Colonic mucosa (tissue), 4 donors: ENCODE measurements around the gene S100G. TPM values are rescaled to one million over a fixed set of nuclear protein-coding genes. Genes with fewer than 3 reads are reported as not detected.
"Not testable (repeated sequence)": the region's sequence is repeated elsewhere in the genome, so short reads cannot be mapped to it uniquely, and the experiment has no call there.

Experiments used
- DNase-seq: peaks from one replicate; pipeline ENCODE4 v3.0.0-alpha.2; 2020
- H3K27ac ChIP-seq: fragments of 200-600 bp; one replicate; pipeline ENCODE4 v1.8.0; 2021
- H3K27me3 ChIP-seq: fragments of 200-600 bp; one replicate; pipeline ENCODE4 v1.8.0; 2021
- H3K36me3 ChIP-seq: fragments of 200-600 bp; one replicate; pipeline ENCODE4 v1.8.0; 2021
- H3K4me1 ChIP-seq: fragments of 200-600 bp; one replicate; pipeline ENCODE4 v1.8.0; 2021; ENCODE audit warnings: mild to moderate bottlenecking
- H3K4me3 ChIP-seq: fragments of 200-600 bp; one replicate; pipeline ENCODE4 v1.8.0; 2021
- H3K9ac ChIP-seq, 2 donors: one replicate each; pipeline ENCODE4 v1.7.0; 2013; ENCODE audit warnings: control low read depth in 2 of 2, low read depth in 2 of 2, low read length in 2 of 2
- H3K9me3 ChIP-seq: fragments of 200-600 bp; one replicate; pipeline ENCODE4 v1.8.0; 2021
- intact Hi-C: fragments of 100-400 bp; cut with DNase I; formaldehyde crosslinking; loops from one replicate; pipeline ENCODE4 v1.14.1; 2022
- total RNA-seq, 2 donors: library from RNA; stranded (reverse); fragmentation: NEBNext Ultra II Directional in 1 of 2; extraction: Animal tissue kit (Norgen Biotek cat#: 25700) in 1 of 2; gene quantifications; one replicate each; pipeline ENCODE4 v1.2.1, GENCODE V29; 2021
- TF ChIP-seq, protein P1 (sequence below): fragments of 200-600 bp; IDR thresholded peaks from one replicate; pipeline ENCODE4 v1.8.0; 2022; ENCODE audit warnings: antibody characterized with exemption, mild to moderate bottlenecking
- donor health status: healthy.
- donor health status: DM: no; HTN: no; CAD: no.
- donor health status: DM: no; HTN: no; CAD: no.

The S100G gene
- total RNA-seq, 2 donors from 2014 or later: not detected

DNA sequence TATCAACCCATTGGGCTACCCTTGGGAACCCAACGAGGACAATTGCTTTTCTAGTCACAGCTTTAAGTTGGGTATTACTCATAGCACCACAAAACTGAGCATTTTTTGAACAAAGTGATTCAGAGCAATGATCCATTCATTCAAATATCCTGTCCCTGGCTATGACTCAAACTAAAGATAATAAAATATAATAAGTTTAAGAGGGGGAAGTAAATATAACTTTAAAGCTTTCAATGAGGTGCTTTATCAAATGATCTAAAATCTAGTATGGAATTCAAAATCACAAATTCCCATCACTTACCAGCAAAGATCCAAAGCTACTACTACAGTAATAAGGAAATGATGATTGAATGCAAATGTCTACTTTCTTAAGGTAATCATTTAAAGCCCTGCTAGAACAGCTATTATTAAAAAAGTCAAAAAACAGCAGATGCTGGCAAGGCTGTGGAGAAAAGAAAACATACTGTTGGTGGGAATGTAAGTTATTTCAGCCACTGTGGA is 39.8 kb upstream of the S100G start:
- Histone ChIP-seq H3K27me3 (no peaks in the 10 kb centered on the region), H3K9me3 (no peaks in the 10 kb centered on the region), H3K36me3 (no peaks in the 10 kb centered on the region), H3K4me1 (no peaks in the 10 kb centered on the region), H3K9ac (no peak overlapping the region), H3K27ac (no peak overlapping the region), H3K4me3 (no peak overlapping the region)
- DNase-seq: no peak
- intact Hi-C loops: no loop called here
- TF ChIP-seq, protein P1, sequence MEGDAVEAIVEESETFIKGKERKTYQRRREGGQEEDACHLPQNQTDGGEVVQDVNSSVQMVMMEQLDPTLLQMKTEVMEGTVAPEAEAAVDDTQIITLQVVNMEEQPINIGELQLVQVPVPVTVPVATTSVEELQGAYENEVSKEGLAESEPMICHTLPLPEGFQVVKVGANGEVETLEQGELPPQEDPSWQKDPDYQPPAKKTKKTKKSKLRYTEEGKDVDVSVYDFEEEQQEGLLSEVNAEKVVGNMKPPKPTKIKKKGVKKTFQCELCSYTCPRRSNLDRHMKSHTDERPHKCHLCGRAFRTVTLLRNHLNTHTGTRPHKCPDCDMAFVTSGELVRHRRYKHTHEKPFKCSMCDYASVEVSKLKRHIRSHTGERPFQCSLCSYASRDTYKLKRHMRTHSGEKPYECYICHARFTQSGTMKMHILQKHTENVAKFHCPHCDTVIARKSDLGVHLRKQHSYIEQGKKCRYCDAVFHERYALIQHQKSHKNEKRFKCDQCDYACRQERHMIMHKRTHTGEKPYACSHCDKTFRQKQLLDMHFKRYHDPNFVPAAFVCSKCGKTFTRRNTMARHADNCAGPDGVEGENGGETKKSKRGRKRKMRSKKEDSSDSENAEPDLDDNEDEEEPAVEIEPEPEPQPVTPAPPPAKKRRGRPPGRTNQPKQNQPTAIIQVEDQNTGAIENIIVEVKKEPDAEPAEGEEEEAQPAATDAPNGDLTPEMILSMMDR: no peak

DNA sequence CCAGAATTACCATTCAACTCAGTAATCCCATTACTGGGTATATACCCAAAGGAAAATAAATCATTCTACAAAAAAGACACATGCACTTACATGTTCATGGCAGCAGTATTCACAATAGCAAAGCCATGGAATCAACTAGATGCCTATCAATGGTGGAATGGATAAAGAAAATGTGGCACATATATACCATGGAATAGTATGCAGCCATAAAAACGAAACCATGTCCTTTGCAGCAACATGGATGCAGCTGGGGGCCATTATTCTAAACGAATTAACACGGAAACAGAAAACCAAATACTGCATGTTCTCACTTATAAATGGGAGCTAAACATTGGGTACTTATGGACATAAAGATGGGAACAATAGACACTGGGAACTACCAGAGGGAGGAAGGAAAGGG is 39.3 kb upstream of the S100G start:
- H3K9me3 ChIP-seq, H3K27ac ChIP-seq, DNase-seq, H3K36me3 ChIP-seq, H3K9ac ChIP-seq, intact Hi-C loops, H3K4me3 ChIP-seq, H3K4me1 ChIP-seq, H3K27me3 ChIP-seq: not testable (repeated sequence)

DNA sequence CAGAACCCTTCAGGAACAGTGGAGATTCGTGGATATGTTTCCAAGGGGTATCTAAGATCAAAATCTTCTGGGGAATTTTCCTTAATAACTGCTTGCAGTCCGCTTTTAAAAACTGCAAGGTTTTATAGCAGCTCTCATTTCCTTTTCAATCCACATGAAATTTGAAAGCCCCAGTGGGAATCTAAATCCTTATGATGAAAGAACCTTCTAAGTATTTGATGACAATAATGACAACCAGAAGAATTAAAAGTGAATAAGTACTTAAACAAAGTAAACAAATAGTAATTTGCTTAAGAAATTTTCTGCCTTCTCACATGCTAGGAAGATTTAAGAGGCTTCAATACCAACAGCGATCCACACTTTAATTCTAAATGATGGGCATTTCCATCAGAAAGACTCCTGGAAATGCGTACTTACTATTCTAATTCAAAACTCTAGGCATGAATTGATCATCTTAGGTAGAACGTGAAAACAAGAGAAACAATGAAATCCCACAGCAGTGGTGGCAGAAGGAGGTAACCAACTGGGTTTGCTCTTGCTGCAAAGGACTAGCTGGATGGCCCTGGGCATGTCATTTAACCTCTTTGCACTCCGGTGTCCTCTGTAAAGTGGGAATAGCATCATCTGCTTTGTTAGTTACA is 37.6 kb upstream of the S100G start:
- H3K27ac ChIP-seq: no peak overlapping the region
- TF ChIP-seq, protein P1: no peak
- H3K9ac ChIP-seq: no peak overlapping the region
- H3K36me3 ChIP-seq: no peaks in the 10 kb centered on the region
- no peaks in the 10 kb centered on the region for H3K4me1 ChIP-seq
- H3K9me3 ChIP-seq: no peaks in the 10 kb centered on the region
- no peak overlapping the region for H3K4me3 ChIP-seq
- no peaks in the 10 kb centered on the region for H3K27me3 ChIP-seq
- intact Hi-C loops: no loop called here
- DNase-seq: no peak

DNA sequence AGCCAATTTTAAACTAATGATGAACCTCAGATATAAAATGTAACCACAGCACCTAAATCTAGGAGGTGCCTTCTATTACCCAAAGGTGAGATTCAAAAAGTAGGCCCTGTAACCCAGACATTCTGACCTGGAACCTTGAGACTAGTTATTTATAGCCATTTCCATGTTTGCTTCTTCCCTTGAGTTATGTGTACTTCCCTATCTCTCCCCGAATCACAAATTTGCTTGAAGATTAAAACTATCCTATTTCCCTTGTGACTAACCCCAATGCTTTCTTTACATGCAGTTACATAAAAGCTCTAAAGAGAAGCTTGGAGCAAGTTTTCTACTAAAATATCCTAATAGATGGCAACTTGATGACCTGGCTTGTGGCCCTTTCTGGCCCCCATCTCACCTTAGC is 32.6 kb upstream of the S100G start:
- intact Hi-C loops: no loop called here
- no peak overlapping the region for H3K27ac ChIP-seq
- no peaks in the 10 kb centered on the region for H3K36me3 ChIP-seq
- no peaks in the 10 kb centered on the region for H3K9me3 ChIP-seq
- DNase-seq: no peak
- no peaks in the 10 kb centered on the region for H3K27me3 ChIP-seq
- no peak overlapping the region for H3K9ac ChIP-seq
- TF ChIP-seq, protein P1: no peak
- no peaks in the 10 kb centered on the region for H3K4me1 ChIP-seq
- no peak overlapping the region for H3K4me3 ChIP-seq

DNA sequence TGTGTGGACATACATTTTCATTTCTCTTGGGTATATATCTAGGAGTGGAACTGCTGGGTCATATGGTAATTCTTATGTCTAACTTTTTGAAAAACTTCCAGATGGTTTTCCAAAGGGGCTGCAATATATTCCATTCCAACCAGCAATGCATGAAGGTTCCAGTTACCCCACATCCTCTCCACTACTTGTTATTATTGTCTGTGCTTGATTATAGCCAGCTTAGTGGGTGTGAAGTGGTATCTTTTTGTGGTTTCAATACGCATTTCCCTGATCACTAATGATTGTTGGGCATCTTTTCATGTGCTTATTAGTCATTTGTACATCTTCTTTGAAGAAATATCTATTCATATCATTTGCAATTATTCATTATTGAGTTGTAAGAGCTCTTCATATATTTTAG is 31.5 kb upstream of the S100G start:
- DNase-seq: no peak
- H3K9me3 ChIP-seq: no peaks in the 10 kb centered on the region
- no peaks in the 10 kb centered on the region for H3K27me3 ChIP-seq
- intact Hi-C loops: no loop called here
- no peaks in the 10 kb centered on the region for H3K36me3 ChIP-seq
- H3K9ac ChIP-seq: no peak overlapping the region
- no peaks in the 10 kb centered on the region for H3K4me1 ChIP-seq
- no peak overlapping the region for H3K4me3 ChIP-seq
- TF ChIP-seq, protein P1: no peak
- no peak overlapping the region for H3K27ac ChIP-seq

DNA sequence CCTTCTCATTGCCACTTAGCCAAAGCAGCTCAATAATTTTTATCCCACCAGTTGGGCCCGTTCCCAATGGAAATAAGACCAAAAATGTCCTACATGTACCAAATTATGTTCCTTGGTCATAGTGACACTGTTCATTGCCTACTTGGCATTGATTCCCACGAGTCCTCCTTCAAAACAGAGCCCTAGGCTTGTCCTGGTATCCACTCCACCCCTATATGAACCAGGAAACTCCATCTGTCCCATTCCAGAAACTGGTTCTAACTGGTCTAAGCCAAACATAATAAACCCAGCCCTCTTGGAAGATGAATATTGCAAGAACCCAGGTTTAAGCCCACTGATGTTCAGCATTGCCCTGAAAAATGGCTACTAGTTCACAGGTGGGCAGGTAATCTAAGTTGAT is 30.9 kb upstream of the S100G start:
- TF ChIP-seq, protein P1: no peak
- Histone ChIP-seq H3K4me1 (no peaks in the 10 kb centered on the region), H3K9ac (no peak overlapping the region), H3K27ac (no peak overlapping the region), H3K27me3 (no peaks in the 10 kb centered on the region), H3K36me3 (no peaks in the 10 kb centered on the region), H3K4me3 (no peak overlapping the region), H3K9me3 (no peaks in the 10 kb centered on the region)
- DNase-seq: no peak
- intact Hi-C loops: no loop called here

DNA sequence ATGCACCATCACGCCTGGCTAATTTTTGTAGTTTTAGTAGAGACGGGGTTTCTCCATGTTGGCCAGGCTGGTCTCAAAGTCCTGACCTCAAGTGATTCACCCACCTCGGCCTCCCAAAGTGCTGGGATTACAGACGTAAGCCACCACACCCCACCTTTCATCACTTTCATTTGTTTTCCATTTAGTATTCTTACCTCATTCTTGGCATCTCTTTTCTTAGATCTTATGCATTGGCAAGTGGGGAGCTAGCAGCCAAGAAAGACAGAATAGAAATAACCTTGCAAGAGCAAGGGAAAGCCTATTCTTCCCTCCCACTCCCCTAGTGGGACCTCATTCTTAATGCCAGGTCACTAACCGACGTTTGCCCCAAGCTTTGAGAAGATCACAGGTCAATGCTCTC is 21.4 kb upstream of the S100G start:
- H3K27me3 ChIP-seq, H3K36me3 ChIP-seq, H3K27ac ChIP-seq, intact Hi-C loops, H3K9me3 ChIP-seq, H3K4me1 ChIP-seq, H3K4me3 ChIP-seq, H3K9ac ChIP-seq, DNase-seq: not testable (repeated sequence)
